LNCAP (cell line): ENCODE data around the gene ELOVL6.

Source experiments
- TF ChIP-seq, protein P1 (sequence below): fragments of 450-650 bp; IDR thresholded peaks from 2 replicates; pipeline ENCODE4 v1.5.1; 2017; ENCODE audit warnings: mild to moderate bottlenecking

Gene ELOVL6

DNA sequence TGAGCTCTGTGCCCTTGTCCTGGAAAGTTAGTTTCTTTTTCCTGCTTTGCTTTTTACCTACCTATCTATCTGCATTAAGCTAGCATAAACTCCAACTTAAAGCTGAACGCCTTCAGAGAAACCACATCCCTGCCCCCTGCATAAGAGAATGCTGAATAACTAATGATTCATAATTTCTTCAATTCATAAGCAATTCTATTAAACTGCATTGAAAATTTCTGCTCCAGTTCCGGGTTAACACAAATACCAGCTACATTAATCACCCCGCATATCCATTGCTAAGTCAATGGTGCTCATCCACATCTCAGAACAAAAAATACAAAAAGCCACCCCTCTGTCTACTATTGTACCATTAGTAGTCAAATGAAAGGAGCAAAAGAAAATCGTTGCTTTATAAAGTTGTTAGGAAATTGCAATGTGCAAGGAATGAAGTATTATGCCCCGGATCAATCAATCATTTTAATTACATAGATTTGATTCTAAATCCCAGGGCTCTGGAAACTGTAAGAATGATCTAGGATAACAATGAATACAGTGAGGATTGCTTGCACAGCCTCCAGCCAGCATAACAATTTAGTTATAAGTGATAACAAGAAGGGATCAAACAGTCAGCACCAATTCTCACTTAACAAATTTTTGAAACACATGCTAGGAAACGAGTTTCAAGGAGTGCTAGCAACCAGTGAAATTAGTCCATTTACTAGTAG, 106.8 kb downstream of the ELOVL6 start:
- TF ChIP-seq, protein P1, sequence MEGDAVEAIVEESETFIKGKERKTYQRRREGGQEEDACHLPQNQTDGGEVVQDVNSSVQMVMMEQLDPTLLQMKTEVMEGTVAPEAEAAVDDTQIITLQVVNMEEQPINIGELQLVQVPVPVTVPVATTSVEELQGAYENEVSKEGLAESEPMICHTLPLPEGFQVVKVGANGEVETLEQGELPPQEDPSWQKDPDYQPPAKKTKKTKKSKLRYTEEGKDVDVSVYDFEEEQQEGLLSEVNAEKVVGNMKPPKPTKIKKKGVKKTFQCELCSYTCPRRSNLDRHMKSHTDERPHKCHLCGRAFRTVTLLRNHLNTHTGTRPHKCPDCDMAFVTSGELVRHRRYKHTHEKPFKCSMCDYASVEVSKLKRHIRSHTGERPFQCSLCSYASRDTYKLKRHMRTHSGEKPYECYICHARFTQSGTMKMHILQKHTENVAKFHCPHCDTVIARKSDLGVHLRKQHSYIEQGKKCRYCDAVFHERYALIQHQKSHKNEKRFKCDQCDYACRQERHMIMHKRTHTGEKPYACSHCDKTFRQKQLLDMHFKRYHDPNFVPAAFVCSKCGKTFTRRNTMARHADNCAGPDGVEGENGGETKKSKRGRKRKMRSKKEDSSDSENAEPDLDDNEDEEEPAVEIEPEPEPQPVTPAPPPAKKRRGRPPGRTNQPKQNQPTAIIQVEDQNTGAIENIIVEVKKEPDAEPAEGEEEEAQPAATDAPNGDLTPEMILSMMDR, result no peak

DNA sequence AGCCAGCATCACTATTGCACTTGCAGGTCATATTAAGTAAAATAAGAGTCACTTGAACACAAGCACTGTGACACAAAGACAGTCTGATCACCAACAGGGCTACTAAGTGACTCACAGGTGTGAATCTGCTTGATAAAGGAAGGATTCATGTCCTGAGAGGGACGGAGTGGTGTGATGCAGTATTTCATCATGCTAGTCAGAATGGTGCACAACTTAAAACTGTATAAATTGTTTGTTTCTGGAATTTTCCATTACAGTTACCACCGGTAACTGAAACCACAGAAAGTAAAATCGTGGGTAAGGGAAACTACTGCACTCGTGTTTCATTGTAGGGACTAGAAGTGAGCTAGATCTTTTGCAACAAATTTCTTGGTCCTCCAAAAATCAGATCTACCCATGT, 109.7 kb downstream of the ELOVL6 start:
- TF ChIP-seq, protein P1, result no peak

DNA sequence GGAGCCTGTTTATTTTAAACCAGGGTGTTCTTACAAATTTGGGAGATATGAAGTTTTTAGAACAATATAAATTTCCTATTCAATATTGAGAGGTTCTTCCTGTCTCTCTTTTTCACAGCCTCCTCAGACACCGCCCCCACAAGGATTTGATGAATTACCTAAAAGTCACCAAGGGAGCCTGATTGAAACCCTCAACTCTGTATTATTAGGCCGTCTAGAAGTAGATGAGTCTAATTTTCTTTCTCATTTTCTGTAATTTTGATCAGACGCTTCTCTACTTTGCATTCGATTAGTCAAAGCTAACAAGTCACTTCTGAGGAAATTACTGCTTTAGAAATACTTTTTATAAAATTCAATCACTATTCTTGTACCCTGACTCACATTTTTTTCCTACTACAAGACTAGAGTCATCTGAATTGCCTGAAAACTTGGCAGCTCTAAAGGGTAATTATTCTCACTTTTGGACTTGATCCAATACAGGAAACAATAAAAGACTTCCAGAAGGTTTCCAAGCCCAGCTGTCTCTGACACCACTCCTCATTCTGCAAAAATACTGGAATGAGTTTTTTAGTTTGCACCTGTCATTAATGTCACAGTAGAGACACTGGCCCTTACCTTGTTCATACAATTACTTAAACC, 111.2 kb downstream of the ELOVL6 start:
- TF ChIP-seq, protein P1, result no peak

DNA sequence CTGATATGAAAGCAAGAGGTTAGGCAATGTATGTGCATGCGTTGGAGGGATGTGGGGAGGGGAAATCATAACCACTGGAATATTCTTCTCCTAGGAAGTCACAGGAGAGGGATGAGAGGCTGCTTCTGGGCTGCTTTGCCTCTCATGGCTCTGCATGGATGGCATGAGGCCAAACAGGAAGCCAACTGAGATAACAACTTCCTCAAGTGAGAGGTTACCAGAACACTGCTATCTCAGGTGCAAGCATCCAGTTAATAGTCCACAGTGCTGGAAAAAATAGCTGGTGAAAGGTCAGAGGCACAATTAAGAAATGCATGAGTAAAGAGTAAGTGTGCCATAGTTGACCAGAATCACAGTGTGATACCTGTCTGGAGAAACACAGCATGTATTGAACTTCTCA, 113.3 kb downstream of the ELOVL6 start:
- TF ChIP-seq, protein P1, result no peak

DNA sequence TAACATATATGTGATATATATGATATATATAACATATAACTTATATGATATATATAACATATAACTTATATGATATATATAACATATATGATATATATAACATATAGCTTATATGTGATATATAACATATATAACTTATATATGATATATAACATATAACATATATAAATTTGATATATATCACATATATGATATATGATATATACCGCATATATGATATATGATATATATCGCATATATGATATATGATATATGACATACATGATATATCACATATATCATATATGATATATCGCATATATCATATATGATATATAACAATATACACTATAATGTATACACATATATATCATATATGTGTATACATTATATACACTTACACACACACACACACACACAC, 114.3 kb downstream of the ELOVL6 start:
- TF ChIP-seq, protein P1, result no peak

DNA sequence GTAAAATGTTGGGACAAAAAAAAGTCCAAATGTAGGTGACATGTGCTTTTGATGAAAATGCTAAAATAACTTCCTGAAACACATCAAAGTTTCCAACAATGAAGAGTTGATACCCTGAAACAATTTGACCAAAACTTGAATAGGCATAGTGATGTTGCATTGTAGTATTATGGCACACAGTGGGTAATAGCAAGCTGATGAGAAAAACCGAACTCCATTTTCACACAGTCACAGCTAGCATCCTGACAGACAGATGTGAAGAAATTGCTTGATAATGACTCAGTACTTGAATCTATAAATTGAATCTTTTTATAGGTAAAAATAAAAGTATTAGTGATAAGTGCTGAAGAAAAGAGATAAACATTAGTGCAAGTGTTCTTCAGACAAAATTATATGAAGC, 122.5 kb downstream of the ELOVL6 start:
- TF ChIP-seq, protein P1, result no peak

DNA sequence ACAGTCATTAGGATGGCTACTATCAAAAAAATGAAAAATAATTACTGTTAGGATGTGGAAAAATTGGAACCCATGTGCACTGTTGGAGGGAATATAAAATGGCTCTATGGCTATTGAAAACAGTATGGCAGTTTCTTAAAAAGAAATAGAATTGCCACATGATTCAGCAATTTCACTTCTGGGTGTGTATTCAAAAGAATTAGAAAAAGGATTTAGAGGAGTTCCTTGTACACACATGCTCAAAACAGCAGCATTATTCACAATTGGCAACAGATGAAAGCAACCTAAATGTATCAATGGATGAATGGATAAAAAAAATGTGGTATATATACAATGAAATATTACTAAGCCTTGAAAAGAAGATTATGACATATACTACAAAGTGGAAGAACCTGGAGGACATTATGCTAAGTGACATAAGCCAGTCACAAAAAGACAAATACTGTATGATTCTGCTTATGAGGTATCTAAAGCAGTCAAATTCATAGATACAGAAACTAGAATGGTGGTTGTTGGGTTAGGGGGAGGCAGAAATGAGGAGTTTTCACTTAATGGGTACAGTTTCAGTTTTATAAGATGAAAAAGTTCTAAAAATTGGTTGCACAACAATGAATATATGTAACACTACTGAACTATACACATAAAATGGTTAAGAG, 123.2 kb downstream of the ELOVL6 start:
- TF ChIP-seq, protein P1, result no peak
